ENCODE measurements around the gene PLEKHJ1. TPM values are rescaled to one million over a fixed set of nuclear protein-coding genes. Genes with fewer than 3 reads are reported as not detected.

The PLEKHJ1 gene
- total RNA-seq, 2 donors from 2014 or later = 47.5 to 89.0 TPM

DNA sequence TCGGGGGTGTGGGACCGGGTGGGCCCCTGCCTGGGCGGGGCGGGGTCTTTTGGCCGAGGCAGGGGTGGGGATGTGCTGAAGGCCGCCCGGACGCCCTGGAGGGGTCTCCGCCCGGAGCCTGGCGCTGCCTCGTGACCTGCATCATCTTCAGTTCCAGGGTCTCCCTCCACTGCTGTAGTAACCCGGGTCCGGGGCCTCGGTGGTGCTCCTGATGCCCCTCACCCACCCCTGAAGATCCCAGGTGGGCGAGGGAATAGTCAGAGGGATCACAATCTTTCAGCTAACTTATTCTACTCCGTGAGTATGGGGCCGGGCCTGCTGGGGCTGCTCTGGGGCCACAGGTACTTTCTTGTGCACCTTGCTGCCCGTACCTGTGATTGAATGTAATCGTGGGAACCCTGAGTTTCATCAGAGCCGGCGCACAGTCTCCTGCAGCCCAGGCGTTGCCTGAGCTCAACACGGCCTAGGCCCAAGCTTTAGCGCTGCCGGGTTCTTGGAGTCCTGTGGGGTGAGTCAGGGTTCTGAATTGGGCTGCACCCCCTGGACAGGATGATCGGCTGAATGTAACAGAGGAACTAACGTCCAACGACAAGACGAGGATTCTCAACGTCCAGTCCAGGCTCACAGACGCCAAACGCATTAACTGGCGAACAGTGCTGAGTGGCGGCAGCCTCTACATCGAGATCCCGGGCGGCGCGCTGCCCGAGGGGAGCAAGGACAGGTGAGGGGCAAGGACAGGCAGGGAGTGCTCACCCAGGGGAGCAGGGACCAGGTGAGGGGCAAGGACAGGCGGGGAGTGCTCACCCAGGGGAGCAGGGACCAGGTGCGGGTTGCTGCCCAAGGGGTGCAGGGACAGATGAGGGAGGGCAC is 35.3 kb upstream of the PLEKHJ1 start:
- TF ChIP-seq, protein P1, sequence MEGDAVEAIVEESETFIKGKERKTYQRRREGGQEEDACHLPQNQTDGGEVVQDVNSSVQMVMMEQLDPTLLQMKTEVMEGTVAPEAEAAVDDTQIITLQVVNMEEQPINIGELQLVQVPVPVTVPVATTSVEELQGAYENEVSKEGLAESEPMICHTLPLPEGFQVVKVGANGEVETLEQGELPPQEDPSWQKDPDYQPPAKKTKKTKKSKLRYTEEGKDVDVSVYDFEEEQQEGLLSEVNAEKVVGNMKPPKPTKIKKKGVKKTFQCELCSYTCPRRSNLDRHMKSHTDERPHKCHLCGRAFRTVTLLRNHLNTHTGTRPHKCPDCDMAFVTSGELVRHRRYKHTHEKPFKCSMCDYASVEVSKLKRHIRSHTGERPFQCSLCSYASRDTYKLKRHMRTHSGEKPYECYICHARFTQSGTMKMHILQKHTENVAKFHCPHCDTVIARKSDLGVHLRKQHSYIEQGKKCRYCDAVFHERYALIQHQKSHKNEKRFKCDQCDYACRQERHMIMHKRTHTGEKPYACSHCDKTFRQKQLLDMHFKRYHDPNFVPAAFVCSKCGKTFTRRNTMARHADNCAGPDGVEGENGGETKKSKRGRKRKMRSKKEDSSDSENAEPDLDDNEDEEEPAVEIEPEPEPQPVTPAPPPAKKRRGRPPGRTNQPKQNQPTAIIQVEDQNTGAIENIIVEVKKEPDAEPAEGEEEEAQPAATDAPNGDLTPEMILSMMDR (IDR thresholded peaks at IDR 0.05) = no peak
- peak in 1 of 3 donors; percentile 14 for TF ChIP-seq POLR2A (IDR thresholded peaks at IDR 0.05)
- intact Hi-C loops (cut with DNase I) = loop anchor here (5.0 kb wide), 1 partner anchor 114 kb away; no protein-coding TSS in a partner anchor
- H3K27me3 ChIP-seq = no peaks in the 10 kb centered on the region
- peaks cover 0 to 2% of the 10 kb centered on the region in 2 donors for H3K36me3 ChIP-seq (replicated peaks in 1 of 2; ENCODE audit: insufficient read depth in 1 of 2, low read depth in 2 of 2)
- no peak for ATAC-seq
- DNase-seq = peak in 3 of 4 donors; percentile 44 to 46 (median 46)
- no peaks in the 10 kb centered on the region for H3K9me3 ChIP-seq
- peak overlapping the region; percentile 95 to 100 (median 98) for H3K27ac ChIP-seq
- 10 to 14% methylated on average over 15 to 43 of the region's 43 CpGs for WGBS, 2 donors
- peak overlapping the region; percentile 99 to 100 for H3K4me3 ChIP-seq
- H3K4me1 ChIP-seq = peaks cover 52% of the 10 kb centered on the region

- Histone ChIP-seq H3K4me1 (peaks cover 54% of the 10 kb centered on the region), H3K9me3 (no peaks in the 10 kb centered on the region), H3K27me3 (no peaks in the 10 kb centered on the region), H3K27ac (peak overlapping the region; percentile 95 to 100 (median 98)), H3K36me3 (replicated peaks in 1 of 2; ENCODE audit: insufficient read depth in 1 of 2, low read depth in 2 of 2) (peaks cover 0 to 2% of the 10 kb centered on the region in 2 donors), H3K4me3 (peak overlapping the region; percentile 99 to 100)
- 0% methylated on average over 13 to 78 of the region's 88 CpGs for WGBS, 2 donors
- intact Hi-C loops (cut with DNase I) = loop anchor here (5.0 kb wide), 1 partner anchor 113 kb away; no protein-coding TSS in a partner anchor
- TF ChIP-seq POLR2A (IDR thresholded peaks at IDR 0.05) = peak; percentile 68 to 88 (median 84)
- TF ChIP-seq, protein P1 (IDR thresholded peaks at IDR 0.05) = no peak
- ATAC-seq (peak; percentile 45), DNase-seq (peak; percentile 85 to 89 (median 86))
Measured at GRCh38 chr19:2270423-2271233, 34.5 kb upstream of the PLEKHJ1 start.

DNA sequence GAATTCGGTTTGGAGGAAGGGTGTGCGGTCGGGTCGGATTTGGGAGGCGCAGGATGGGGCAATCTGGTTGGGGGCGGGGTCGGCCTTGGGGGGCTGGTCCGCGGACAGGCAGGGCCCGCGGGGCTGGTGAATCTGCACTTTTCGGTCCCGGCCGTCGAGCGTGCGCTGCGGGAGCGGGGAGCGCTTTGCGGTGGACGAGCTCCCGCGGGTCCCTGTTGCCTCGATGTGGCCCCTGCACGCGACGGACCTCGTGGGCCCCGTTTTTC is 34.0 kb upstream of the PLEKHJ1 start:
- DNase-seq (peak; percentile 53 to 69 (median 60)), ATAC-seq (peak; percentile 10)
- intact Hi-C loops (cut with DNase I) = loop anchor here (5.0 kb wide), 1 partner anchor 113 kb away; no protein-coding TSS in a partner anchor
- 0% methylated on average over 5 to 28 of the region's 30 CpGs for WGBS, 2 donors
- no peaks in the 10 kb centered on the region for H3K27me3 ChIP-seq
- H3K4me3 ChIP-seq = peak overlapping the region; percentile 99 to 100
- no peaks in the 10 kb centered on the region for H3K9me3 ChIP-seq
- peaks cover 50% of the 10 kb centered on the region for H3K4me1 ChIP-seq
- H3K27ac ChIP-seq = peak overlapping the region; percentile 95 to 100 (median 98)
- peaks cover 0 to 2% of the 10 kb centered on the region in 2 donors for H3K36me3 ChIP-seq (replicated peaks in 1 of 2; ENCODE audit: insufficient read depth in 1 of 2, low read depth in 2 of 2)
- TF ChIP-seq, protein P1 (IDR thresholded peaks at IDR 0.05) = no peak

GRCh38 chr19:2269244-2270156 is 33.4 kb upstream of the PLEKHJ1 start:
- WGBS, 2 donors = 0 to 1% methylated on average over 10 to 98 of the region's 103 CpGs
- peaks cover 46% of the 10 kb centered on the region for H3K4me1 ChIP-seq

More at GRCh38 chr19:2269244-2270156, 33.4 kb upstream of the PLEKHJ1 start:
- Histone ChIP-seq H3K36me3 (replicated peaks in 1 of 2; ENCODE audit: insufficient read depth in 1 of 2, low read depth in 2 of 2) (peaks cover 0 to 2% of the 10 kb centered on the region in 2 donors), H3K27ac (peak overlapping the region; percentile 95 to 100 (median 98)), H3K9me3 (no peaks in the 10 kb centered on the region), H3K27me3 (no peaks in the 10 kb centered on the region), H3K4me3 (peak overlapping the region; percentile 99 to 100)
- intact Hi-C loops (cut with DNase I) = loop anchor here (5.0 kb wide), 1 partner anchor 112 kb away; no protein-coding TSS in a partner anchor
- DNase-seq = peak; percentile 98 to 99 (median 98)
- ATAC-seq = peak; percentile 91
- peak; percentile 100 for TF ChIP-seq POLR2A (IDR thresholded peaks at IDR 0.05)
- TF ChIP-seq, protein P1 (IDR thresholded peaks at IDR 0.05) = peak in 4 of 7 experiments; percentile 30 to 50 (median 40)
